Measurements from ENCODE around the gene UBN1.

Gene UBN1

DNA sequence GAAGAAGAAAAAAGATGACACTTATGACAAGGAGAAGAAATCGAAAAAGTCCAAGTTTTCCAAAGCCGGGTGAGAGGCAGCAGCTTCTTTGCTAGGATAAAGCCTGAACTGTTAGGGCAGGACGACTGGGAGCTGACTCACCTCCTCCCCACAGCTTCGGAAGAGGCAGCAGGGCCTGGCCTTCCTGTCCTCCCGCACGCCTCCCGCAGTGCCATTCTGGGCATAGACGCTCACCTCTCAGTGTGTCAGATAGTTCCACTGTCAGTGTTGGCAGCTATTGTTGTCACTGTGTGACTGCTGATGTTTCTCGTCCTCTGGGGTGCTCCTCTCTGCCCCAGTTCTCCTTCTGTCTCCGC is 12.6 kb downstream of the UBN1 start:
- no peak for DNase-seq

DNA sequence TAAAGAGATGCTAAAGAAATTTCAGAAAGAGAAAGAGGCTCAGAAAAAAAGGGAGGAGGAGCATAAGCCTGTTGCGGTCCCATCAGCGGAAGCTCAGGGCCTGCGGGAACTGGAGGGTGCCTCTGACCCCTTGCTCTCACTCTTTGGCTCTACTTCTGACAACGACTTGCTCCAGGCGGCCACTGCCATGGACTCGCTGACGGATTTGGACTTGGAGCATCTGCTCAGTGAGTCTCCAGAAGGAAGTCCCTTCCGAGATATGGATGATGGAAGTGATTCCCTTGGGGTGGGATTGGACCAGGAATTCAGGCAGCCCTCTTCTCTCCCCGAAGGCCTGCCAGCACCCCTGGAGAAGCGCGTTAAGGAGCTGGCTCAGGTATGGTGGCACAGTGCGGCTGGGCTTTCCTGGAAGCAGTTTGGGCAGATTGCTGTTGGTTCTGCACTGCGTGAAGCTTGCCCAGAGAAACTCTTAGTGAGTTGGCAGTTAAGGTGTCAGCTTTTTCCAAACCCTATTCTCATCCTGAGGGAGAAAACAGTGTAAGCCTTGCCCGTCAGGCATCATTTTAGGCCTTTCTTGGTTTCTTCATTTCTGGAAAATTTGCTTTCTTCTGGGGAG is 13.6 kb downstream of the UBN1 start:
- DNase-seq, result no peak

DNA sequence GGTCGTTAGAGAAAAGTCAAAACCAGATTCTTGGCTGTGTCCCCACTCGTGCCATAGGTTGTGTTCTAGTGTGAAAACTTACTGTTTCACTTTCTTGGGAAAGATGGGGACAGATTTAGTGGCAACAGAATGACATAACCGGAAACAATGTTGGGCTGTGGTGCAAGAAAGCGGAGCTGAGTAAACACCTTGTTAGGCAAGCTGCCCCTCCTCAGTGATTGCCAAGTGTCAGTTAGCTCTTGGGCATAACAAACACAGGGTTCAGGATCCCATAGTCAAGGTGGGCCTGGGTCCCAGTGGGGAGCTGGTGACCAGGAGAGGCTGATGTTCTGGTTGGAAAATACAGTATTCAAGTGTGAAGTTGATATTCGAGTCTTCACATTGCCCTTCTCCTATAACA is 15.4 kb downstream of the UBN1 start:
- no peak for DNase-seq

DNA sequence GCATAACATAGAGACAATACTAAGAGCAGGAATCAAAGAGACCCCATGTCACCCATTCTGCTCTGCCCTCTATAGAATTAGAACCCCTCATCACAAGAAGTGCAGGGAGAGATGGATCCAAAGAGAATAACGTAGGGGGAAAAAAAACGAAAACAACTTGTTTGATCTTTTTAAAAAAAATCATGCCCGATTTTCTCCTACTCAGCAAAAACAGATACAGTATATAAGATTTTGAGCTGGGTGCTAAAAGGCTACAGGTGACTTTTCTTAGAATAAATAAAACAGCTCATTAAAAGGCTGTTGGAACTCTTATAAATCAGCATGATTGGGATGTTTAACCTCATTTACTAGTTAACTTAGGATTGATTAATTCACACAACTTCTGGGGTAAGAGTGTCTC is 17.4 kb downstream of the UBN1 start:
- no peak for DNase-seq

DNA sequence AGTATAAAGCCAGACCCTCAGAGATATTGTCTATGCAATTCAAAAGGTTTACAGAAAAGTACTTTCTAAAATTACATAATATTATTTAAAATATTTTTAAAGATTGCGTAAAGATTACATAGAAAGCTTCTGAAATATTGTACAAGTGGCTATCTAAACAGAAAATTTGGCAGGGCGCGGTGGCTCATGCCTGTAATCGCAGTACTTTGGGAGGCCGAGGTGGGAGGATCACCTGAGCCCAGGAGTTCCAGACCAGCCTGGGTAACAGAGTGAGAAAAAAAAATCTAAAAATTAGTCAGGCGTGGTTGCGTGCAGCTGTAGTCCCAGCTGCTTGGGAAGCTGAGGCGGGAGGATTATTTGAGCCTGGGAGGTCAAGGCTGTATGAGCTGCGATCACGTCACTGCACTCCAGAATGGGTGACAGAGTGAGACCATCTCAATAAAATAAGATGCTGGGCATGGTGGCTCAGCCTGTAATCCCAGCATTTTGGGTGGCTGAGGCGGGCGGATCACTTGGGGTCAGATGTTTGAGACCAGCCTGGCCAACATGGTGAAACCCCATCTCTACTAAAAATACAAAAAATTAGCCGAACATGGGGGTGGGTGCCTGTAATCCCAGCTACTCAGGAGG is 18.1 kb downstream of the UBN1 start:
- DNase-seq, result no peak

DNA sequence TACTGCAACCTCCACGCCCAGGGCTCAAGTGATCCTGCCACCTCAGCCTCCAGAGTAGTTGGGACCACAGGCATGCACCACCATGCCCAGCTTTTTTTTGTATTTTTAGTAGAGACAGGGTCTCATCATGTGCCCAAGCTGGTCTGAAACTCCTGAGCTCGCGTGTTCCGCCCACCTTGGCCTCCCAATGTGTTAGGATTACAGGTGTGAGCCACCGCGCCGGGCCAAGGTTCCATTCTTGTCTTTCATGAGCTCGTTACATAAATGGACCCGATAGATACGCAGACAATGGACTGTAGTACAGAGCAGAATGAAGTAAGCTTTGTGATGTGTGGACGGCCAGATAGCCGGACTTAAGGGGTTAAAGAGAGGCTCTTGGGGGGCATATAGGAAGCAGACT is 19.3 kb downstream of the UBN1 start:
- DNase-seq, result no peak

DNA sequence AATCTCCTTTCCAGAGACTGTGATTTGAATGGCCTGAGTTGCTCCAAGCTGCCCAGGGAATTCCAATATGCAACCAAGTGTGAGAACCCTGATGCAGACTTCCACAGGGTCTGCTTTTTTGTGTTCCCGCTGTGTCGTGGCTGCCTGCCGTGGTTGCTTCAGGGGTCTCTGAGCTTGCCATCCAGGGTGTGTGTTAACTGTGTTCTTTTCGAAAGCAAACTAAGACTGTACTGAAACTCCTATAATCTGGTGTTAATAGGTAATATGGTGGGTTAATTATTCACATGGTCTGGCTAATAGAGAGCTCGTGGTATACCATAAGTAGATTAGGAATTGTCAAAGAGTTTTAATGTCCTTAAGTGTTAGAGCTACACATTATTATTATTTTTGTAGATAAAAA is 20.7 kb downstream of the UBN1 start:
- no peak for DNase-seq

DNA sequence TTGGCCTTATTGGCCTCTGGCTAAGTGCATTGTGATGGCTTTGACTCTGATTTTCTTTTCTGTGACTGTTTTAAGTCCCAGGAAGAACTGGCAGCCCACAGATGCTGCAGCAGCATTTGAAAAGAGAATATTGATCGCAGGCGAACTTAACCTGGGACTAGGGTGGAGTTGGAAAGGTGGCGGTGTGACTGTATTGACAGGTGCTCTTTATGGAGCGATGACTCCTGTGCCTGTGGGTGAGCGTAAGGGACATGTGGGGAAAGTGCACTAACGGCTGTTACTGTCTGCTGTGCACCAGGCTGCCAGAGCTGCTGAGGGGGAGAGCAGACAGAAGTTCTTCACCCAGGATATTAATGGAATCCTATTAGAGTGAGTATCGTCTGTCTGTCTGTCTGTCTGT is 21.3 kb downstream of the UBN1 start:
- no peak for DNase-seq

DNA sequence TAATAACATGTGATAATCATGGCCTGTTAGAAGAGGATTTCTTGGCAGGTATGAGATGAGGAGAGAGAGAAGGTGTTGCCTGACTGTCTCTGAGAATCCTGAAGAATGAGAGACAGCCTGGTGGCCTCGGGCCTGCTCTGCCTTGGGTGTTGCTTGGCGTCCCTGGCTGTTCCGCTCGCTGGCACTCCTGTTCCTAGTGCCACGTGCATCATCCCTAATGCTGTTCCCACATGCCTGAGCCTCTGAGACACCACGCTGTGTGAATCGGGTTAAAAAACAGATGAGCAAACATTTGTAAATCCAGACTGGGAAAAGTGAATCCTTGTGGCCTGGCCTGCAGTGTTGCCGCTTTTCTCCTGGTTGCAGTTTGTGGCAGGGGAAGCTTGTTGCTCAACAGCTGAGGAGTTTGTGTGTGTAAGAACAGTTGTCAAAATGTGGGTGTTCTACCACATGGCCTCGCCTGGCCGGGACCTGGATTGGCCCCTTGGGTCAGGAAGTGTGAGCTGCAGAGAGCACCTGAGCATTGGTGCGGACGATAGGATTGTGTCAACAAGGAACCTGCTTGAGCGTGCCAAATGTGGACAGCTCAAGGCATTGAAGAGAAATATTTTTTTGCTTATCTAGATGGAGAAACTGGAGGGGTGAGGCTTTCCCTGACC is 22.0 kb downstream of the UBN1 start:
- DNase-seq, result no peak

DNA sequence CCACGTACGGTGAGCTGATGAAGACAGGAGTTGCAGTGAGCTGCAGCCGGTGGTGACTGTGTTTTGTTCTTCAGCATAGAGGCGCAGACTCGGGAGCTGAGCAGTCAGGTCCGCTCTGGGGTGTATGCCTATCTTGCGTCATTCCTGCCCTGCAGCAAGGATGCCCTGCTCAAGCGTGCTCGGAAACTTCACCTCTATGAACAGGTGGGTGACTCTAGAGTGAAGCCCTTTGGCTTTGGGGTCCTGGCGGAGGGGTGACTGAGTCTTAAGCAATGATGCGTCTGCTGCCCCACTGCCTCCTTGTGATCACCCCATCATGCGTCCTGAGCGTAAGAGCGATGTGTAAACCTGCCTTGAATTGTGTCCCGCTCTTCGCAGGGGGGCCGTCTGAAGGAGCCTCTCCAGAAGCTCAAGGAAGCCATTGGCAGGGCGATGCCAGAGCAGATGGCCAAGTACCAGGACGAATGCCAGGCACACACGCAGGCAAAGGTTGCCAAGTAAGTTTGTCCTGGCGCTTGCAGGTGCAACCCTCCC is 22.9 kb downstream of the UBN1 start:
- no peak for DNase-seq

DNA sequence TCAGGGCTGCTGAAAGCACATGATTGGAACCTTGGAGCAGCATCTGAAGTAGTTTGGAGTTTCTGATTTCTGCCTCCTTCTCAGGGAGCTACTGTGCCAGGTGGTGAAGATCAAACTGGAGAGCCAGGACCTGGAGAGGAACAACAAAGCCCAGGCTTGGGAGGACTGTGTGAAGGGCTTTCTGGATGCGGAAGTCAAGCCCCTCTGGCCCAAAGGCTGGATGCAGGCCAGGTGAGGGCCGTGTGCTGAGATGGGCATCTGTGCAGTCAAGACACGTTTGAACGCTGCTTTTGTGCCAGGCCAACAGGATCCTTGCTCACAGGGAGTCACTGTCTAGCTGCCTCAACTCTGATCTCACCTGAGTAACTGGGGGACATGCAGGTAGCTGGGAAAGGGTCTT is 23.8 kb downstream of the UBN1 start:
- no peak for DNase-seq

DNA sequence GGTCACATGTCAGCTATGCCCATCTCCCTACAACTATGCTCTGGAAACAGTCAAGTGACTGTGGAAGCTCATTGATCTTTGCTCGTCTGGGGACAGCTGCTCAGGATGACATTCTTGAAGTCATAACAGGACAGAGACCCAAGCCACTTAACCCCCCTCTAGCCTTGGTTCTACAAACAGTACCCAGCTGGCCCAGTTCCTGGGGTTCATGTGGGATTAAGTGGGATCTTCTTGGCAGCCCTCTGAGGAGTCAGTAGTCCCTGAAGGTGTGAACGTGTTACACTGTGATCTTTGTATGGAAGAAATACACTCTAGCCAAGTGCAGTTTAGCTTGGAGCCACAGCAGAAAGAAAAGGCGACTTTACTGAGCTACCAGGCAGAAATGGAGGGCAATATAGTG is 25.8 kb downstream of the UBN1 start:
- DNase-seq, result no peak

DNA sequence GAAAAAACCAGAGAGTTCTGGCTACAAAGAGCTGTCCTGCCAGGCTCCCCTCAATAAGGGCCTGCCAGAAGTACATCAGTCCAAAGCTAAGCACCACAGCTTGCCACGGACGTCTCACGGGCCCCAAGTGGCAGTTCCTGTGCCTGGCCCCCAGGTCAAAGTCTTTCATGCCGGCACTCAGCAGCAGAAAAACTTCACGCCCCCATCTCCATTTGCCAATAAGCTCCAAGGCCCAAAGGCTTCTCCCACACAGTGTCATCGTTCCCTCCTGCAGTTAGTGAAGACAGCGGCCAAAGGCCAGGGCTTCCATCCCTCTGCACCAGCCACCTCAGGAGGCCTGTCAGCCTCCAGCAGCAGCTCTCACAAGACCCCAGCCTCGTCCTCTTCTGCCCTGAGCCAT is 27.4 kb downstream of the UBN1 start:
- no peak for DNase-seq

DNA sequence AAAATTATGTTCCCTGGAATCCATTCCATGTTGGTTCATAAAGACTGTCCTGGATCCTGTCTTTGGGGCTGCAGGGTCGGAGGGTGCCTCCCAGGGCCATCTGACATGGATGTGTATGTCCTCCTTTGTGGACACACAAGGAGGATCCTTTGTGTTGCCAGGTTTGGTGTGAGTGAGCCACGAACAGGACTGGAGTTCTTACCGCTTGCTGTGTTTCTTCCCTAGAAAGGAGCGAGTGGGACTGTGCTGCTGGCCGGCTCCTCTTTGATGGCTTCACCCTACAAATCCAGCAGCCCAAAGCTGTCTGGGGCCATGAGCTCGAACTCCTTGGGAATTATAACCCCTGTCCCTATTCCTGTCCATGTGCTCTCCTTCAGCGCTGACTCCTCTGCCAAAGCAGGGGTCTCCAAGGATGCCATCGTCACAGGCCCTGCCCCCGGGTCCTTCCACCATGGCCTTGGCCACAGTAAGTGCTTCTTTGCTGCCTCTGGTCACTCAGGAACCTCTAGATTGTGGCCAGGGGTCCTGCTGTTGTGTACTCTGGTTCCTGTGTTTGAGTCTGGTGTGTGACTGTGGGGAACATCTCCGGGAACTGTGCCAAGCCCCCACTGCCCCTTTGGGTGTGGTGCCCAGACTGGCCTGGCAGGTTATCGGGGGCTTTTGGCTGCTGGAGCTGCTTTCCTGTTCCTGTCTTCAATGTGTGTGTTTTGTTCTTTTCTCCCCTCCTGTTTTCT is 29.5 kb downstream of the UBN1 start:
- no peak for DNase-seq

DNA sequence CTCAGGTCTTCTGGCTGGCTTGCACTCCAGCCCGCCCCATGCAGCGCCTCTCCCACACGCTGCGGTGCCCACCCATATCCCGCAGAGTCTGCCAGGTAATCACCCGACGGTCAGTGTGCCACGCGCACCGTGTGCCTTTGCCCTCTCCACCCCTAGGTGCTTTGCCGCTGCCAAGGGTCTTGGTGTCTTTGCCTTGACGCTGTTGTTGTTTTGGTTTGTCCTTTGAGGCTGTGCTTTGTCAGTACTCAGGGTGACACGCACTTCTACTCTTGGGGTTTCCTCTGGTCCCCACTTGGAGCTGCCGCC is 30.1 kb downstream of the UBN1 start:
- no peak for DNase-seq

DNA sequence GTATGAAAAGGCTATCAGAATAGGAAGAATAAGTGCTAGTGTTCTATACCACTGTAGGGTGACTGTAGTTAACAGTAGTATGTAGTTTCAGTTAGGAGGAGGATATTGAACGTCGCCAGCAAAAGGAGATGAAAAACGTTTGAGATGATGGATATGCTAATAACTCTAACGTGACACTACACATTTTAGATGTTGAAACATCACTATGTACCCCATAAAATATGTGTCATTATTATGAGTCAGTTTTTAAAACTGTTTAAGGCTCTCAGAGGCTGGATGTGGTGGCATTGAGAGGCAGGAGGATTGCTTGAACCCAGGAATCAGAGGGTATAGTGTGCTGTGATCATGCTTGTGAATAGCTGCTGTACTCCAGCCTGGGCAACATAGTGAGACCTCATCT is 31.8 kb downstream of the UBN1 start:
- DNase-seq, result no peak

DNA sequence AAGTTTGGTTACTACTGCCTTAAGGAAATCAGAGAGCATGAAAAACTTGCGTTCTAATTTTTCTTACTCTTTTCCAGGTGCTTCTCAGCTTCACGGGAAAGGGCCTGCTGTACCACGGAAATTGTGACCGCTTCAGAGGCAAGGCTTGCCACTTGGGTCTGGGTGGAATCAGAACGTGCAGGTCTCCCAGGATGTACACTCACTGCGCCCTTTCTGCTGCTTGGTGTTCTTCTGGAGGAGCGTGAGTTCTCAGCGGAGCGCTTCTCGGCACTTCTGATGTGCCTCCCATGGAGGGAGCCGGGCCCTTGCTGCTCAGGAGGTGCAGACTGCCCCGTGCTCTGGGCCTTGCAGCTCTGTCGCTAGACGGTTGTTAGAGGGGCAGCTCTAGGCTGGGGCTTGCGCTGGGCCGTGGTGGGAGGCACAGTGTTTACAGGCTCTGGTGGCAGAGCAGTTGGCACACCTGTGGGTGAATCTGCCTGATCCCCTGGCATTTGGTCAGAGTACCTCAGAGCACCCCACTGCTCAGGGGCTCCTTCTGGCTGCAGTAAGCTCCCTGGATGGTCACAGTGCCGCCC is 32.8 kb downstream of the UBN1 start:
- no peak for DNase-seq

DNA sequence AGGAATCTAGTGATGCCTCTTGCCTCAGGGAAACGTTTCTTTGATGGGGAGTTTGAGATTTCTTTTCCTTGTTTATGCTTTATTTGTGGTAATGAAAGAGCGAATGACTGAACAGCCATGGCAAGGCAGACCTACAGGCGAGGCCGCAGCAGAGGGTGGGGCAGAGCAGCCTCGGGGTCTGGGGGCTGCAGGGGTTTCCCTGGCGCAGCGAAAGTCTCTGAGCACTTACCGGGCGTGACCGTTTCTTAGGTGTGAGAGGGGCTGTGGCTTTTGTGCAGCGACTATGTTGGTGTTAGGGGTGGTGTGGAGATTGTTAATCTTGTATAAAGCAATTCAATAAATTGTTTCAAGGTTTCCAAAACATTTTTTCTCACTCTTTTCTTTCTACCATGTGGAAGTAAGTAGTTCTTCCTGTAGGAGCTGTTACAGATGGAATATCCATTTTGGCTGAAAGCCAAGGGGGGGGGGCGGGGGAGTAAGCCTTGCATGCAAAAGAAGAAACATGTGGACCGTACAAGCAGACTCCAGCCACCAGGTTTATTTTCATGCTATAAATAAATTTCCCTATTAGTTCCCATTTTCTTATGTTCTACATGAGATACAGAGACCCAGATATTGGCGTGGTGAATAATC is 34.8 kb downstream of the UBN1 start:
- no peak for DNase-seq

DNA sequence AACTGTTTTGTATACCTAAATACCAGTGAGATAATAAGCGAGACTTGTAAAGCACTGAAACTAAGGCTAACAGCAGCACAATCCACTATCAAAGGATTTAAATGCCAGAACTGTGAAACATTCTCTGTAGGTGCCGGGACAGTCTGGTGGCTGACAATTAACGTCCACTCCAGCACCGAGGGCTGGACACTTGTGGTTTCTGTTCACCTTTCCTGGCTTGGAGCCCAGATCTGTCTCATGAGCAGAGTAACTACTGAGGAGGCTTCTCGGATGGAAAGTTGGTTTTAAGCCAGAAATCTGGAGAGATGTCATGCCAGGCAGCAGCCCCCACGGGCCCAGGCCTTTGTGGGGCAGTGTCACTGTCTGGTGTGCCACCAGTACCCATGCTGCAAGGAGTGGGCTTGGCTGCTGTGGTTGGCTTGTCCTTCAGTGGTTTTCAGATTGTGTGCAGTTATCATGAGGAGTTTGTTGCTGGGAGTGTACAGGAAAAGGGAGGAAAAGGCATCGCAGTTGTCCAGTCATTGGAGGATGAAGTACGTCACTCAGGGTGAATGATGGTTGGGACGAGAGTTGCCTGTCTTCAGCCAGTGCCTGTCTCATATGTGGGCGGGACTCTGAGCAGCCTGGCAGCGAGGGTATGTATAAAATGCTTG is 35.5 kb downstream of the UBN1 start:
- no peak for DNase-seq

DNA sequence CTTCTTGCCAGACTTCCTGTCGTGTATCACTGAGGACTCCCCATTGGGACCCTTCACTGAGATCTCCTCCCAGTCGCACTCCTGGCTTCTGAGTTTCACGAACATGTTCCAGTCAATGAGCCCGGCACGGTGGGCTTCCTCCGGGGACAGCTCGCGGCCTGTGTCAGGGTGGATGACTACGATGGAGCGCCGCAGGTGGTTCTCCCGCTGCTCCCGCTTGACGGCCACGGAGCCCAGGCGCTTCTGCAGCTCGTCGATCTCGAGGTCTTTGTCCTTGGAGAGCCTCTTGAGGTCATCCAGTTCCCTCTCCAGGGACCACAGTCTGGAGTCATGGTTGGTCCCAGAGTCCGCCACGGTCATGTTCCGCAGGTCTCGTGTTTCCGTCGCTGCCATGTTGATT is 36.2 kb downstream of the UBN1 start:
- no peak for DNase-seq

DNA sequence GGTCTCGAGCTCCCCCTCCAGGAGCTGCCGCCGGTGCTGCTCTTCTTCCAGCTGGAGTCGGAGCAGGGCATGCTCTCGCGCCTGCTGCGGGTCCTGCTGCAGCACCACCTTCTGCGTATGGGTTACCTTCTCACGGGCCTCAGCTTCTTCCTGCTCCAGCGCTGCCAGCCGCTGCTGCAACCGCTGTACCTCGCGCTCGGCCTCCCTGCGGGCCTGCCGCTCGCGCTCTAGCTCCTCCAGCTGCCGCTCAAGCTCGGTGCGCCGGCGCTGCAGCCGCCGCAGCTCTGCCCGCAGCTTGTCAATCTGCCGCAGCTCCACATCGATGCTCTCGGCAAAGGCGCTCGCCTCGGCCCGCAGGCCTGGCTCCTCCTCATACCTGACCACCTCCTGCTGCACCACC is 36.9 kb downstream of the UBN1 start:
- no peak for DNase-seq

DNA sequence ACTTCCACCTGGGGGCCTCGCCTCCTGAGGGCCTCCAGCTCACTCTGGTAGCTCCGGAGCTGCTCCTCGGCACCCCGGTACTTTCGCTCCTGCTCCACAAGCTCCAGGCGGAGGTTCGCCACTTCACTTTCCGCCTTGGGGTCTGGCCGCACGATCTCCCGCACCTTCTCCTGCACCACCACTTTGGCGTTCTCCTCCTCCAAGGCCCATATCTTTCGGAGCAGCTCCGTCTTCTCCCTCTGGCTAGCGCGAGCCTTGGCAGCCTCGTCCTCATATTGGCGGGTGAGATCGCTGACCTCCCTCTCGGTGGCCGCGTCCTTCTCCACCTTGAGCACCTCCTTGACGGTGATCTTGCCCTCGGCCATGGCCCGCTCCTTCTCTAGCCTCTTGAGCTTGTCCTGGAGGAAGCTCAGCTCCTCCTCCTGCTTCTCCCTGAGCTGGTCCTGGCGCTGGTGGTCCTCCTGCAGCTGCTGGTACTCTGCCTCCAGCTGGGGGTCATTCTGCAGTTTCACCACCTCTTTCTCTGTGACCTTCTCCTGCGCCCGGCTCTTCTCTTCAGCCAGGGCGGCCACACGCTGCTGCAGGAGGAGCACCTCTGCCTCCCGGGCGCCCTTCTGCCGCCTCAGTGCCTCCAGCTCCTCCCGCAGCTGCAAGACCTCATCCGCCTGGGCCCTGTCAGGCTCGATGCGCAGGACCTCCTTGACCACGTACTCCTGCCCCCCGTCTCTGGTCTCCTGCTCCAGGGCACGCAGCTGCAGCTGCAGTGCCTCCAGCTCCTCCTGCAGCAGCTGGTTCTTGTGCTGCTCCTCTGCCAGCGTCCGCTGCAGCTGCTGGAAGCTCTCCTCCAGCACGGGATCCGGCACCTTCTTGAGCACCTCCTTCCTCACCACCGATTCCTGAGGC is 37.9 kb downstream of the UBN1 start:
- no peak for DNase-seq
